Measurements from ENCODE around the gene NUDT16L1. TPM values are rescaled to one million over a fixed set of nuclear protein-coding genes. Genes with fewer than 3 reads are reported as not detected.
"Not testable (repeated sequence)": the region's sequence is repeated elsewhere in the genome, so short reads cannot be mapped to it uniquely, and the experiment has no call there.

NUDT16L1 gene
- polyA plus RNA-seq, 1 donor from 2014 or later, result 125 TPM

DNA sequence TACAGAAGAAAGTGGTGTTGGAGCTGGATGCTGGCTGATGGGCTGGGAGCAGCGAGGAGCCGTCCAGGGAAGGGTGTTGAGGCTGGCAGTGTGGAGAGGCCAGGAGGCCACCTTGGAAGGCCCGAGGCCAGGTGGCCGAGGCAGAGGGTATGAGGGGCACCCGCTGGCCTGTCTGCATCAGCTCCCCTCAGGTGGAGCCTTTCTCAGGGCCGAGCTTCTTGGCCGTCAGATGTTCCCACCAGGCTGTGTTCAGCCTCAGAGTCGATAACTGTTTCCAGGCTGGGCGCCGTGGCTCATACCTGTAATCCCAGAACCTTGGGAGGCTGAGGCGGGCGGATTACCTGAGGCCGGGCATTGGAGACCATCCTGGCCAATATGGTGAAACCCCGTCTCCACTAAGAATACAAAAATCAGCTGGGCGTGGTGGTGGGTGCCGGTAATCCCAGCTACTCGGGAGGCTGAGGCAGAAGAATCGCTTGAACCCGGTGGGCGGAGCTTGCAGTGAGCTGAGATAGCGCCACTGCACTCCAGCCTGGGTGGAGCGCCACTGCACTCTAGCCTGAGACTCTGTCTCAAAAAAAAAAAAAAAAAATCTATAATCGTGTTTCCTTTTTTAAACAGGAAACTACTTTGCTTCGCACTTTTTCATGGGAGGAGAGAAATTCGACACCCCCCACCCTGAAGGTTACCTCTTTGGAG, 43.5 kb upstream of the NUDT16L1 start:
- TF ChIP-seq EP300 (conservative IDR thresholded peaks at IDR 0.05; ENCODE audit: poor library complexity, severe bottlenecking), result no peak
- no peak for TF ChIP-seq EZH2 (IDR thresholded peaks at IDR 0.05; ENCODE audit: borderline replicate concordance, insufficient read depth, low read length, poor library complexity, severe bottlenecking)
- TF ChIP-seq TAF1 (IDR thresholded peaks at IDR 0.05; ENCODE audit: low read depth), result no peak
- no peak for TF ChIP-seq MXI1 (conservative IDR thresholded peaks at IDR 0.05; ENCODE audit: poor library complexity, severe bottlenecking)
- TF ChIP-seq, protein P1, sequence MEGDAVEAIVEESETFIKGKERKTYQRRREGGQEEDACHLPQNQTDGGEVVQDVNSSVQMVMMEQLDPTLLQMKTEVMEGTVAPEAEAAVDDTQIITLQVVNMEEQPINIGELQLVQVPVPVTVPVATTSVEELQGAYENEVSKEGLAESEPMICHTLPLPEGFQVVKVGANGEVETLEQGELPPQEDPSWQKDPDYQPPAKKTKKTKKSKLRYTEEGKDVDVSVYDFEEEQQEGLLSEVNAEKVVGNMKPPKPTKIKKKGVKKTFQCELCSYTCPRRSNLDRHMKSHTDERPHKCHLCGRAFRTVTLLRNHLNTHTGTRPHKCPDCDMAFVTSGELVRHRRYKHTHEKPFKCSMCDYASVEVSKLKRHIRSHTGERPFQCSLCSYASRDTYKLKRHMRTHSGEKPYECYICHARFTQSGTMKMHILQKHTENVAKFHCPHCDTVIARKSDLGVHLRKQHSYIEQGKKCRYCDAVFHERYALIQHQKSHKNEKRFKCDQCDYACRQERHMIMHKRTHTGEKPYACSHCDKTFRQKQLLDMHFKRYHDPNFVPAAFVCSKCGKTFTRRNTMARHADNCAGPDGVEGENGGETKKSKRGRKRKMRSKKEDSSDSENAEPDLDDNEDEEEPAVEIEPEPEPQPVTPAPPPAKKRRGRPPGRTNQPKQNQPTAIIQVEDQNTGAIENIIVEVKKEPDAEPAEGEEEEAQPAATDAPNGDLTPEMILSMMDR (IDR thresholded peaks at IDR 0.05; ENCODE audit: poor library complexity, severe bottlenecking), result no peak
- TF ChIP-seq, protein P2, sequence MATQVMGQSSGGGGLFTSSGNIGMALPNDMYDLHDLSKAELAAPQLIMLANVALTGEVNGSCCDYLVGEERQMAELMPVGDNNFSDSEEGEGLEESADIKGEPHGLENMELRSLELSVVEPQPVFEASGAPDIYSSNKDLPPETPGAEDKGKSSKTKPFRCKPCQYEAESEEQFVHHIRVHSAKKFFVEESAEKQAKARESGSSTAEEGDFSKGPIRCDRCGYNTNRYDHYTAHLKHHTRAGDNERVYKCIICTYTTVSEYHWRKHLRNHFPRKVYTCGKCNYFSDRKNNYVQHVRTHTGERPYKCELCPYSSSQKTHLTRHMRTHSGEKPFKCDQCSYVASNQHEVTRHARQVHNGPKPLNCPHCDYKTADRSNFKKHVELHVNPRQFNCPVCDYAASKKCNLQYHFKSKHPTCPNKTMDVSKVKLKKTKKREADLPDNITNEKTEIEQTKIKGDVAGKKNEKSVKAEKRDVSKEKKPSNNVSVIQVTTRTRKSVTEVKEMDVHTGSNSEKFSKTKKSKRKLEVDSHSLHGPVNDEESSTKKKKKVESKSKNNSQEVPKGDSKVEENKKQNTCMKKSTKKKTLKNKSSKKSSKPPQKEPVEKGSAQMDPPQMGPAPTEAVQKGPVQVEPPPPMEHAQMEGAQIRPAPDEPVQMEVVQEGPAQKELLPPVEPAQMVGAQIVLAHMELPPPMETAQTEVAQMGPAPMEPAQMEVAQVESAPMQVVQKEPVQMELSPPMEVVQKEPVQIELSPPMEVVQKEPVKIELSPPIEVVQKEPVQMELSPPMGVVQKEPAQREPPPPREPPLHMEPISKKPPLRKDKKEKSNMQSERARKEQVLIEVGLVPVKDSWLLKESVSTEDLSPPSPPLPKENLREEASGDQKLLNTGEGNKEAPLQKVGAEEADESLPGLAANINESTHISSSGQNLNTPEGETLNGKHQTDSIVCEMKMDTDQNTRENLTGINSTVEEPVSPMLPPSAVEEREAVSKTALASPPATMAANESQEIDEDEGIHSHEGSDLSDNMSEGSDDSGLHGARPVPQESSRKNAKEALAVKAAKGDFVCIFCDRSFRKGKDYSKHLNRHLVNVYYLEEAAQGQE (IDR thresholded peaks at IDR 0.05; ENCODE audit: borderline replicate concordance), result no peak
- TF ChIP-seq POLR2AphosphoS5 (IDR thresholded peaks at IDR 0.05), result no peak
- TF ChIP-seq RAD21 (conservative IDR thresholded peaks at IDR 0.05), result no peak
- no peak for TF ChIP-seq SMC3 (conservative IDR thresholded peaks at IDR 0.05; ENCODE audit: poor library complexity)
- Histone ChIP-seq H2AFZ (ENCODE audit: low read depth, low read length) (no peak overlapping the region), H3F3A (ENCODE audit: insufficient read depth, low read length, poor library complexity, severe bottlenecking) (no peaks in the 10 kb centered on the region), H3K9ac (ENCODE audit: low read length) (no peak overlapping the region), H3K9me2 (ENCODE audit: insufficient read depth, low read length) (no peaks in the 10 kb centered on the region), H3K36me3 (ENCODE audit: insufficient read depth, low read length) (peaks cover 11% of the 10 kb centered on the region), H3K4me3 (ENCODE audit: low read length) (no peak overlapping the region), H3K27me3 (ENCODE audit: insufficient read depth, low read depth, low read length) (no peaks in the 10 kb centered on the region), H4K20me1 (ENCODE audit: insufficient read depth) (no peaks in the 10 kb centered on the region), H3K79me2 (replicated peaks; ENCODE audit: insufficient read depth, low read length) (peaks cover 18% of the 10 kb centered on the region), H3K27ac (ENCODE audit: low read length) (no peak overlapping the region), H3K9me3 (ENCODE audit: low read length) (no peaks in the 10 kb centered on the region), H3K4me2 (ENCODE audit: low read length) (no peak overlapping the region)

DNA sequence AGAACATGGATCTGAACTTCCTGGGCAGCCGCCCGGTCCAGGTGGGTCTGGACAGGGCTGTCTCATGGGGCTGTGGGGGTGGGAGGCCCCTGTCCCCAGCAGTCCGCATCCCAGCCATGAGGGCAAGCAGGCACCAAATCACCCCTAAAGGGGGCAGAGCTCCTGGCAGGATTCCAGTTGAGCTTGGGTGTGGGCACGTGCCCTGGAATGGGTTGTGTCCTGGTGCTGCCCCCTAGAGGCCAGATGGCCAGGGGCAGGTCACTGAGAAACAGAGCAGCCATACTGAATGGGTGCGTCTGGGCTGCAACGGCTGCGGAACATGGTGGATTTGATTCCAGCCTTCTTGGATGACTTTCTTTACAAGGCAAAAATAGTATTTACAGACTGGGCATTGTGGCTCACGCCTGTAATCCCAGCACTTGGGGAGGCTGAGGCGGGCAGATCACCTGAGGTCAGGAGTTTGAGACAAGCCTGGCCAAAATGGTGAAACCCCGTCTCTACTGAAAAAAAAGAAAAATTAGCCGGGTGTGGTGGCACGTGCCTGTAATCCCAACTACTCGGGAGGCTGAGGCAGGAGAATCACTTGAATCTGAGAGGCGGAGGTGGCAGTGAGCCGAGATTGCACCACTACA, 42.8 kb upstream of the NUDT16L1 start:
- H3K9ac ChIP-seq (ENCODE audit: low read length); H3F3A ChIP-seq (ENCODE audit: insufficient read depth, low read length, poor library complexity, severe bottlenecking); H2AFZ ChIP-seq (ENCODE audit: low read depth, low read length); H3K9me3 ChIP-seq (ENCODE audit: low read length); H3K27ac ChIP-seq (ENCODE audit: low read length); H3K27me3 ChIP-seq (ENCODE audit: insufficient read depth, low read depth, low read length); H4K20me1 ChIP-seq (ENCODE audit: insufficient read depth); H3K4me2 ChIP-seq (ENCODE audit: low read length); H3K9me2 ChIP-seq (ENCODE audit: insufficient read depth, low read length); H3K4me3 ChIP-seq (ENCODE audit: low read length): not testable (repeated sequence)
- peaks cover 11% of the 10 kb centered on the region for H3K36me3 ChIP-seq (ENCODE audit: insufficient read depth, low read length)
- TF ChIP-seq, protein P1 (IDR thresholded peaks at IDR 0.05; ENCODE audit: poor library complexity, severe bottlenecking), result peak; percentile 49
- peaks cover 13% of the 10 kb centered on the region for H3K79me2 ChIP-seq (replicated peaks; ENCODE audit: insufficient read depth, low read length)
